GM10248 (cell line): ENCODE data around the gene EFNB2.

Experiments used
- CTCF ChIA-PET: fragments of 300-600 bp; sonication (Branson Sonifier 250); formaldehyde crosslinking; extraction: SDS; loops from one replicate; lab custom pipeline; 2021; ENCODE audit warnings: antibody characterized with exemption; lab: Yijun Ruan, JAX
- POLR2A ChIA-PET: fragments of 350-650 bp; sonication (Branson Sonifier 250); formaldehyde crosslinking; extraction: SDS; loops from one replicate; lab custom pipeline; 2020; ENCODE audit warnings: antibody characterized with exemption; lab: Yijun Ruan, JAX
- DNase-seq: peaks from one replicate; pipeline ENCODE4 v3.0.0; 2012; ENCODE audit errors: extremely low spot score
- TF ChIP-seq, protein P1 (sequence below): IDR thresholded peaks from 2 replicates; pipeline ENCODE4 v1.5.1; 2012; ENCODE audit warnings: mild to moderate bottlenecking, low read depth; ENCODE audit errors: extremely low read depth, missing control alignments, control extremely low read depth

The EFNB2 gene

GRCh38 chr13:106562301-106562700 is 26.8 kb upstream of the EFNB2 start:
- TF ChIP-seq, protein P1, sequence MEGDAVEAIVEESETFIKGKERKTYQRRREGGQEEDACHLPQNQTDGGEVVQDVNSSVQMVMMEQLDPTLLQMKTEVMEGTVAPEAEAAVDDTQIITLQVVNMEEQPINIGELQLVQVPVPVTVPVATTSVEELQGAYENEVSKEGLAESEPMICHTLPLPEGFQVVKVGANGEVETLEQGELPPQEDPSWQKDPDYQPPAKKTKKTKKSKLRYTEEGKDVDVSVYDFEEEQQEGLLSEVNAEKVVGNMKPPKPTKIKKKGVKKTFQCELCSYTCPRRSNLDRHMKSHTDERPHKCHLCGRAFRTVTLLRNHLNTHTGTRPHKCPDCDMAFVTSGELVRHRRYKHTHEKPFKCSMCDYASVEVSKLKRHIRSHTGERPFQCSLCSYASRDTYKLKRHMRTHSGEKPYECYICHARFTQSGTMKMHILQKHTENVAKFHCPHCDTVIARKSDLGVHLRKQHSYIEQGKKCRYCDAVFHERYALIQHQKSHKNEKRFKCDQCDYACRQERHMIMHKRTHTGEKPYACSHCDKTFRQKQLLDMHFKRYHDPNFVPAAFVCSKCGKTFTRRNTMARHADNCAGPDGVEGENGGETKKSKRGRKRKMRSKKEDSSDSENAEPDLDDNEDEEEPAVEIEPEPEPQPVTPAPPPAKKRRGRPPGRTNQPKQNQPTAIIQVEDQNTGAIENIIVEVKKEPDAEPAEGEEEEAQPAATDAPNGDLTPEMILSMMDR = no peak
- no peak for DNase-seq
- ChIA-PET CTCF (interaction anchor here (1.2 to 2.0 kb wide), 3 partner anchors 11 to 58 kb away, joined by 4 to 13 read pairs (median 4); partner anchors contain the start of gene EFNB2), POLR2A (no interaction called here)

GRCh38 chr13:106561551-106562170 is 26.2 kb upstream of the EFNB2 start:
- CTCF ChIA-PET = interaction anchor here (1.2 to 2.0 kb wide), 3 partner anchors 12 to 58 kb away, joined by 4 to 13 read pairs (median 4); partner anchors contain the start of gene EFNB2
- TF ChIP-seq, protein P1 = no peak
- POLR2A ChIA-PET = no interaction called here
- DNase-seq = peak; percentile 54

- TF ChIP-seq, protein P1 = no peak
- POLR2A ChIA-PET = no interaction called here
- no peak for DNase-seq
- CTCF ChIA-PET = interaction anchor here (2.0 kb wide), 1 partner anchor 13 kb away, joined by 4 read pairs; no protein-coding TSS in a partner anchor
Observed at GRCh38 chr13:106560821-106561220, 25.4 kb upstream of the EFNB2 start.

- no peak for DNase-seq
- TF ChIP-seq, protein P1 = no peak
- CTCF ChIA-PET = interaction anchor here (2.5 kb wide), 1 partner anchor 10 kb away, joined by 8 read pairs; the partner anchor contains the start of gene ARGLU1
- POLR2A ChIA-PET = no interaction called here
Observed at GRCh38 chr13:106558527-106558926, 23.1 kb upstream of the EFNB2 start.

GRCh38 chr13:106555631-106556328 is 20.3 kb upstream of the EFNB2 start:
- TF ChIP-seq, protein P1 = no peak
- no peak for DNase-seq
- ChIA-PET CTCF (interaction anchor here (1.1 to 4.2 kb wide), 3 partner anchors 9 to 19 kb away, joined by 3 to 27 read pairs (median 4); partner anchors contain the start of gene EFNB2), POLR2A (no interaction called here)

- TF ChIP-seq, protein P1 = no peak
- DNase-seq = no peak
- CTCF ChIA-PET = interaction anchor here (1.4 kb wide), 2 partner anchors 15 to 16 kb away, joined by 7 to 8 read pairs; partner anchors contain the start of gene EFNB2
- POLR2A ChIA-PET = interaction anchor here (1.0 kb wide), 1 partner anchor 14 kb away, joined by 3 read pairs; no protein-coding TSS in a partner anchor
Observed at GRCh38 chr13:106551751-106552150, 16.3 kb upstream of the EFNB2 start.
